K562 (cell line): ENCODE results near the gene RAB25.

Experiments used
- CBX5 ChIP-seq: IDR thresholded peaks from 2 replicates; pipeline ENCODE4 v1.6.1; 2014; ENCODE audit warnings: low read depth, borderline replicate concordance
- FIP1L1 ChIP-seq: fragments of 200-400 bp; formaldehyde crosslinking; IDR thresholded peaks from 2 replicates; pipeline ENCODE4 v1.6.1; 2018; ENCODE audit warnings: mild to moderate bottlenecking, low read depth, low read length; ENCODE audit not compliant: poor library complexity, severe bottlenecking
- FOXA3 ChIP-seq, 2 experiments: fragments of 450-650 bp in 1 of 2; sonication (generic) in 1 of 2; formaldehyde crosslinking; IDR thresholded peaks in 1 of 2; conservative IDR thresholded peaks in 1 of 2; 2 replicates each; pipeline versions ENCODE4 v1.4.0 to v1.8.0; 2020 to 2022; ENCODE audit warnings: mild to moderate bottlenecking in 2 of 2, missing genetic modification reagents in 1 of 2
- GABPA ChIP-seq: fragments of 200-800 bp; sonication (Bioruptor generic); conservative IDR thresholded peaks from 2 replicates; pipeline ENCODE4 v1.6.1; 2016; ENCODE audit warnings: low read depth, missing genetic modification characterization, missing compliant biosample characterization
- MAFK ChIP-seq: IDR thresholded peaks from 2 replicates; pipeline ENCODE4 v1.6.1; 2011; ENCODE audit warnings: low read length, improper control_type of control experiment
- MYBL2 ChIP-seq, 2 experiments: fragments of 450-650 bp in 1 of 2; sonication (generic) in 1 of 2; formaldehyde crosslinking in 1 of 2; IDR thresholded peaks; 2 replicates each; pipeline versions ENCODE4 v1.6.1 to v1.8.1; 2017 to 2022; ENCODE audit warnings: borderline replicate concordance in 1 of 2, inconsistent platforms in 1 of 2, low read depth in 1 of 2, mild to moderate bottlenecking in 1 of 2, missing genetic modification reagents in 1 of 2, moderate library complexity in 1 of 2
- POLR2A ChIP-seq: fragments of 450-650 bp; conservative IDR thresholded peaks from 2 replicates; pipeline ENCODE4 v1.6.1; 2016
- POLR2AphosphoS2 ChIP-seq: IDR thresholded peaks from 2 replicates; pipeline ENCODE4 v1.6.1; 2012; ENCODE audit warnings: low read length, improper control_type of control experiment
- PTRF ChIP-seq: fragments of 450-650 bp; IDR thresholded peaks from 2 replicates; pipeline ENCODE4 v1.6.1; 2016; ENCODE audit warnings: mild to moderate bottlenecking, missing genetic modification characterization, missing compliant biosample characterization
- ZNF184 ChIP-seq: sonication (generic); formaldehyde crosslinking; IDR thresholded peaks from 2 replicates; pipeline ENCODE4 v1.5.0; 2020; ENCODE audit warnings: missing genetic modification reagents
- TF ChIP-seq, protein P1 (sequence below): fragments of 250-450 bp; sonication (Bioruptor Pico); IDR thresholded peaks from 2 replicates; pipeline ENCODE4 v1.8.0; 2022; ENCODE audit warnings: inconsistent platforms
- TF ChIP-seq, protein P2 (sequence below): sonication (generic); formaldehyde crosslinking; IDR thresholded peaks from 2 replicates; pipeline ENCODE4 v1.8.1; 2023; ENCODE audit warnings: mild to moderate bottlenecking, missing genetic modification reagents
- TF ChIP-seq, protein P3 (sequence below): fragments of 450-650 bp; conservative IDR thresholded peaks from 2 replicates; pipeline ENCODE4 v1.6.1; 2016; ENCODE audit warnings: missing genetic modification characterization, low read depth, mild to moderate bottlenecking, missing compliant biosample characterization, moderate library complexity

DNA sequence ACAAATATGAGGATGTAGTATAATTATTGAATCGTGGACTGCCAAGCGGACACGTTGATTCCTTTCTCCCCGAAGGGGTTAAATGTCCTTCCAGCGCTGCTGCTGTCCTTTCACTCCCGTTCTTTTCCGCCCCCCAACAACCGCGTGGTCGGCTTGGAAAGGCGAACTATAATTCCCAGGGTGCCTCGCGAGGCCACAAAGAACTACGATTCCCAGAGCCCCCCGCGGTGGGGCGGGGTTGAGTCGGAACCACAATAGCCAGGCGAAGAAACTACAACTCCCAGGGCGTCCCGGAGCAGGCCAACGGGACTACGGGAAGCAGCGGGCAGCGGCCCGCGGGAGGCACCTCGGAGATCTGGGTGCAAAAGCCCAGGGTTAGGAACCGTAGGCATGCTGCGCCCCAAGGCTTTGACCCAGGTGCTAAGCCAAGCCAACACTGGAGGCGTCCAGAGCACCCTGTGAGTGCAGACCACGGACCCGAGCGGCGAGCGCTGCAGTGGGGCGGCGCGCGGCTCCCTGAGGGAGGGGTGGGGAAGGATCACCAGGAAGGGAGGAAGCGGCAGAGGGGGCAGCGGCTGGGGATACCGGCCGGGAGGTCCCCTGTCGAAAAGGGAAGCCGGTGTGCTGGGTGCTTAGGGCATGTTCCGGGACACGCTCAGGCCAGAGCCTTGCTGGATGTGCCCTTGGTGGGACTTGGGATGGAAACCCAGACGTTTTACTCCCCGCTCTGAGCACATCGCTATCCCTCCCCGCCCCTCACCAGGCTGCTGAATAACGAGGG lies 6.3 kb upstream of the RAB25 start, which contains the start of gene LAMTOR2:
- TF ChIP-seq PTRF (tag) = no peak
- no peak for TF ChIP-seq FIP1L1
- TF ChIP-seq, protein P1, sequence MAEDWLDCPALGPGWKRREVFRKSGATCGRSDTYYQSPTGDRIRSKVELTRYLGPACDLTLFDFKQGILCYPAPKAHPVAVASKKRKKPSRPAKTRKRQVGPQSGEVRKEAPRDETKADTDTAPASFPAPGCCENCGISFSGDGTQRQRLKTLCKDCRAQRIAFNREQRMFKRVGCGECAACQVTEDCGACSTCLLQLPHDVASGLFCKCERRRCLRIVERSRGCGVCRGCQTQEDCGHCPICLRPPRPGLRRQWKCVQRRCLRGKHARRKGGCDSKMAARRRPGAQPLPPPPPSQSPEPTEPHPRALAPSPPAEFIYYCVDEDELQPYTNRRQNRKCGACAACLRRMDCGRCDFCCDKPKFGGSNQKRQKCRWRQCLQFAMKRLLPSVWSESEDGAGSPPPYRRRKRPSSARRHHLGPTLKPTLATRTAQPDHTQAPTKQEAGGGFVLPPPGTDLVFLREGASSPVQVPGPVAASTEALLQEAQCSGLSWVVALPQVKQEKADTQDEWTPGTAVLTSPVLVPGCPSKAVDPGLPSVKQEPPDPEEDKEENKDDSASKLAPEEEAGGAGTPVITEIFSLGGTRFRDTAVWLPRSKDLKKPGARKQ (CRISPR knock-in tag) = no peak
- TF ChIP-seq POLR2A = peak; percentile 86
- TF ChIP-seq FOXA3 (CRISPR knock-in tag; conservative IDR thresholded peaks at IDR 0.05 in 1 of 2, IDR thresholded peaks at IDR 0.05 in 1 of 2) = no peak; a peak in 2 of 4 replicates
- TF ChIP-seq ZNF184 (CRISPR knock-in tag) = no peak
- TF ChIP-seq MYBL2 (IDR thresholded peaks at IDR 0.05; ENCODE audit: low read depth) = no peak
- no peak for TF ChIP-seq MYBL2 (CRISPR knock-in tag; IDR thresholded peaks at IDR 0.05; ENCODE audit: borderline replicate concordance)
- TF ChIP-seq, protein P2, sequence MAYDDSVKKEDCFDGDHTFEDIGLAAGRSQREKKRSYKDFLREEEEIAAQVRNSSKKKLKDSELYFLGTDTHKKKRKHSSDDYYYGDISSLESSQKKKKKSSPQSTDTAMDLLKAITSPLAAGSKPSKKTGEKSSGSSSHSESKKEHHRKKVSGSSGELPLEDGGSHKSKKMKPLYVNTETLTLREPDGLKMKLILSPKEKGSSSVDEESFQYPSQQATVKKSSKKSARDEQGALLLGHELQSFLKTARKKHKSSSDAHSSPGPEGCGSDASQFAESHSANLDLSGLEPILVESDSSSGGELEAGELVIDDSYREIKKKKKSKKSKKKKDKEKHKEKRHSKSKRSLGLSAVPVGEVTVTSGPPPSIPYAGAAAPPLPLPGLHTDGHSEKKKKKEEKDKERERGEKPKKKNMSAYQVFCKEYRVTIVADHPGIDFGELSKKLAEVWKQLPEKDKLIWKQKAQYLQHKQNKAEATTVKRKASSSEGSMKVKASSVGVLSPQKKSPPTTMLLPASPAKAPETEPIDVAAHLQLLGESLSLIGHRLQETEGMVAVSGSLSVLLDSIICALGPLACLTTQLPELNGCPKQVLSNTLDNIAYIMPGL = no peak
- TF ChIP-seq CBX5 = no peak
- peak; percentile 84 for TF ChIP-seq GABPA
- TF ChIP-seq MAFK = no peak
- TF ChIP-seq POLR2AphosphoS2 = peak; percentile 65; the same call in 1 of the 2 replicates
- TF ChIP-seq, protein P3, sequence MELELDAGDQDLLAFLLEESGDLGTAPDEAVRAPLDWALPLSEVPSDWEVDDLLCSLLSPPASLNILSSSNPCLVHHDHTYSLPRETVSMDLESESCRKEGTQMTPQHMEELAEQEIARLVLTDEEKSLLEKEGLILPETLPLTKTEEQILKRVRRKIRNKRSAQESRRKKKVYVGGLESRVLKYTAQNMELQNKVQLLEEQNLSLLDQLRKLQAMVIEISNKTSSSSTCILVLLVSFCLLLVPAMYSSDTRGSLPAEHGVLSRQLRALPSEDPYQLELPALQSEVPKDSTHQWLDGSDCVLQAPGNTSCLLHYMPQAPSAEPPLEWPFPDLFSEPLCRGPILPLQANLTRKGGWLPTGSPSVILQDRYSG (tag) = 0 out of 2 replicates have a peak, but pooled peaks have one; percentile 23
